ENCODE measurements around the gene ADD2.
"Not testable (repeated sequence)": the region's sequence is repeated elsewhere in the genome, so short reads cannot be mapped to it uniquely, and the experiment has no call there.

Gene ADD2

DNA sequence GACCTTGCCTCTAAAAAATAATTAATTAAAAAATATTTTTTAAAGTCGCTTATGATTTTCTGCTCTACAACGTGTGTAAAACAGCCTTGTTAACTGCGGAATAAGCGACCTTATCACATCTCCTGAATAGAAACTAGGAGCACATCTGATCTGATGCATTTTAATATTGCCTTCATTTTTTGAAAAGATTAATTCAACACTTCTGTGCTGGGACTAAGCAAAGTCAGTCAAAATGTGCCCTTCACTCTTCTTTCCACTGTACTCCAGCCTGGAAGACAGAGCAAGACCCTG lies 39.8 kb upstream of the ADD2 start:
- Histone ChIP-seq H3K27ac (no peak overlapping the region), H3K36me3 (replicated peaks) (no peaks in the 10 kb centered on the region), H3K27me3 (replicated peaks) (no peaks in the 10 kb centered on the region), H3K4me3 (ENCODE audit: low read depth, low read length) (no peak overlapping the region)
- in situ Hi-C loops (cut with HindIII; ENCODE audit: low pct_ligation_motif_present, low sequenced_read_pairs): no loop called here
- TF ChIP-seq CTCF (IDR thresholded peaks at IDR 0.05; ENCODE audit: low read depth, low read length, missing control alignments): no peak
- DNase-seq: no peak

DNA sequence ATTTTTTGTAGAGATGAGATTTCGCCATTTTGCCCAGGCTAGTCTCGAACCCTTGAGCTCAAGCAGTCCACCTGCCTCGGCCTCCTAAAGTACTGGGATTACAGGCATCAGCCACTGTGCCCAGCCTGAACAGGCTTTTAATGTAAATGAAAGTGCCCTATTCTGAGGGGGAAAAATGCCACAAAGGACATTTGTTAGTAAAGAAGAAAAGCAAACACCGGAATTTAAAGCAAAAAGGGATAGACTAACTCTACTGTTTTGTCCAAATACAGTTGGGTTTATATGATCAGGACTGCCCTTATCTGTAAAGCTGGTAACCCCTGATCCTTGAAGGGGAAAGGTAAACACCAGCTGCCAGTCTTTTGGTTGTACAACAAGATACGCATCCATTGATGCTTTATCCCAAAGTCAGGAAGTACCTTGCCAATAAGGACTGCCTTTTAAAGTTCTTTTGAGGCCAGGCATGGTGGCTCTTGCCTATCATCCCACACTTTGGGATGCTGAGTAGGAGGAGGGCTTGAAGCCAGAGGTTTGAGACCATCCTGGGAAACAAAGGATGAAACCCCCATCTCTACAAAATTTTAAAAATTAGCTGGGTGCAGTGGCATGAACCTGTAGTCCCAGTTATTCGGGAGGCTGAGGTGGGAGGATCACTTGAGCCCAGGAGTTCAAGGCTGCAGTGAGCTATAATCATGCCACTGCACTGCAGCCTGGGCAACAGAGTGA lies 39.3 kb upstream of the ADD2 start:
- H3K36me3 ChIP-seq (replicated peaks): no peaks in the 10 kb centered on the region
- no peak overlapping the region for H3K4me3 ChIP-seq (ENCODE audit: low read depth, low read length)
- no peak for TF ChIP-seq CTCF (IDR thresholded peaks at IDR 0.05; ENCODE audit: low read depth, low read length, missing control alignments)
- no peak for DNase-seq
- no peak overlapping the region for H3K27ac ChIP-seq
- no peaks in the 10 kb centered on the region for H3K27me3 ChIP-seq (replicated peaks)
- in situ Hi-C loops (cut with HindIII; ENCODE audit: low pct_ligation_motif_present, low sequenced_read_pairs): no loop called here

GRCh38 chr2:70806620-70807019 lies 38.6 kb upstream of the ADD2 start:
- TF ChIP-seq CTCF (IDR thresholded peaks at IDR 0.05; ENCODE audit: low read depth, low read length, missing control alignments): no peak
- no peak for DNase-seq
- Histone ChIP-seq H3K27me3 (replicated peaks) (no peaks in the 10 kb centered on the region), H3K36me3 (replicated peaks) (no peaks in the 10 kb centered on the region), H3K27ac (no peak overlapping the region), H3K4me3 (ENCODE audit: low read depth, low read length) (no peak overlapping the region)
- in situ Hi-C loops (cut with HindIII; ENCODE audit: low pct_ligation_motif_present, low sequenced_read_pairs): no loop called here

GRCh38 chr2:70806013-70806412 lies 38.0 kb upstream of the ADD2 start:
- in situ Hi-C loops (cut with HindIII; ENCODE audit: low pct_ligation_motif_present, low sequenced_read_pairs): no loop called here
- Histone ChIP-seq H3K36me3 (replicated peaks) (no peaks in the 10 kb centered on the region), H3K27ac (no peak overlapping the region), H3K4me3 (ENCODE audit: low read depth, low read length) (no peak overlapping the region), H3K27me3 (replicated peaks) (no peaks in the 10 kb centered on the region)
- no peak for TF ChIP-seq CTCF (IDR thresholded peaks at IDR 0.05; ENCODE audit: low read depth, low read length, missing control alignments)
- no peak for DNase-seq

DNA sequence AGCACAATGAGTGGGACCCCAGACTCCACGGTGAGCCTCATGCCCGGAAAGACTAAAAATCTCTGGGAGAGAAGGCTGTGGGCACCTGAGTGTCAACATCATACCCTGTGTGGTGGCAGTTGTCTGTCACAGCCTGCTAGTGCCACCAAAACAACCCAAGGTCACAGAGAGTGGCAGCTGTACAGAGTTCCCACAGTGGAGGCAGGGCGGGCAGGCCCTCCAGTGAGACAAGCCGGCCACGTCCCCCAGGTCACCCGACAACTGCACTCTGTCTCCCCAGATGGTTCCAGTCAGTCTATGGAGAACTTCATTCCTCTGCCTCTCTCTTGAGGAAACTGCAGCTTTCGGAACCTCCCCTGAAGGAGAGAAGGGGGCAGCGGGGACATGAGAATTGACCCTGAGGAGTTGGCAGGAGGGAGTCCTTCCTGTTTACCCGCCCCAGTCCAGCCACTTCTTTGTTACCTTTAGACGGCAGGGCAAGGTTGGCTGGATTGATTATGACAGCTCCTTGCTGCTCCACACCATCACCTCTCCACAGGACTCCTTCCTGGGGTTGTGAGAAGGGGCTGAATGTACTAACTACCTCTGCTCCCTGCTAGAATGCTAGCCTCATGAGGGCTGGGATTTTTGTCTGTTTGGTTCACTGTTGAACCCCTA lies 33.7 kb upstream of the ADD2 start:
- Histone ChIP-seq H3K27ac (no peak overlapping the region), H3K36me3 (replicated peaks) (no peaks in the 10 kb centered on the region), H3K27me3 (replicated peaks) (no peaks in the 10 kb centered on the region), H3K4me3 (ENCODE audit: low read depth, low read length) (no peak overlapping the region)
- in situ Hi-C loops (cut with HindIII; ENCODE audit: low pct_ligation_motif_present, low sequenced_read_pairs): no loop called here
- TF ChIP-seq CTCF (IDR thresholded peaks at IDR 0.05; ENCODE audit: low read depth, low read length, missing control alignments): no peak
- DNase-seq: no peak

- in situ Hi-C loops (cut with HindIII; ENCODE audit: low pct_ligation_motif_present, low sequenced_read_pairs): no loop called here
- Histone ChIP-seq H3K4me3 (ENCODE audit: low read depth, low read length) (no peak overlapping the region), H3K27me3 (replicated peaks) (peaks cover 4% of the 10 kb centered on the region)
Measured at GRCh38 chr2:70799706-70800105, 31.7 kb upstream of the ADD2 start.

GRCh38 chr2:70797996-70798395 lies 30.0 kb upstream of the ADD2 start:
- in situ Hi-C loops (cut with HindIII; ENCODE audit: low pct_ligation_motif_present, low sequenced_read_pairs); DNase-seq; H3K4me3 ChIP-seq (ENCODE audit: low read depth, low read length); H3K27me3 ChIP-seq (replicated peaks); H3K36me3 ChIP-seq (replicated peaks); H3K27ac ChIP-seq: not testable (repeated sequence)

More at GRCh38 chr2:70799706-70800105, 31.7 kb upstream of the ADD2 start:
- no peak for DNase-seq
- no peak overlapping the region for H3K27ac ChIP-seq
- H3K36me3 ChIP-seq (replicated peaks): no peaks in the 10 kb centered on the region
- no peak for TF ChIP-seq CTCF (IDR thresholded peaks at IDR 0.05; ENCODE audit: low read depth, low read length, missing control alignments)

Measured in brain microvascular endothelial cell (primary cell).